Measurements from ENCODE around the gene MEIS1.
A peak's percentile ranks its signal among the peaks of the same experiment; 100 is the strongest.

The MEIS1 gene

GRCh38 chr2:66438498-66438833 is 3.5 kb downstream of the MEIS1 start:
- no peak for TF ChIP-seq CTCF (IDR thresholded peaks at IDR 0.05; ENCODE audit: low read depth, low read length, missing control alignments)
- DNase-seq (ENCODE audit: low read depth) = no peak
- peak overlapping the region; percentile 70 for H3K4me3 ChIP-seq (ENCODE audit: low read depth, low read length)
- in situ Hi-C loops (cut with HindIII; ENCODE audit: low sequenced_read_pairs) = loop anchor here (25.0 kb wide), 2 partner anchors 424 to 1599 kb away; no protein-coding TSS in a partner anchor

- no peak for TF ChIP-seq CTCF (IDR thresholded peaks at IDR 0.05; ENCODE audit: low read depth, low read length, missing control alignments)
- in situ Hi-C loops (cut with HindIII; ENCODE audit: low sequenced_read_pairs) = loop anchor here (25.0 kb wide), 2 partner anchors 423 to 1598 kb away; no protein-coding TSS in a partner anchor
- H3K4me3 ChIP-seq (ENCODE audit: low read depth, low read length) = peak overlapping the region; percentile 70
- DNase-seq (ENCODE audit: low read depth) = no peak
These were observed 4.2 kb downstream of the MEIS1 start for GRCh38 chr2:66438891-66439811.

- DNase-seq (ENCODE audit: low read depth) = no peak
- TF ChIP-seq CTCF (IDR thresholded peaks at IDR 0.05; ENCODE audit: low read depth, low read length, missing control alignments) = no peak
- peak overlapping the region; percentile 70 for H3K4me3 ChIP-seq (ENCODE audit: low read depth, low read length)
- in situ Hi-C loops (cut with HindIII; ENCODE audit: low sequenced_read_pairs) = loop anchor here (10.0 to 25.0 kb wide), 4 partner anchors 422 to 1597 kb away; no protein-coding TSS in a partner anchor
These were observed 5.1 kb downstream of the MEIS1 start for GRCh38 chr2:66439812-66440542.

GRCh38 chr2:66440708-66441497 is 6.0 kb downstream of the MEIS1 start:
- no peak for TF ChIP-seq CTCF (IDR thresholded peaks at IDR 0.05; ENCODE audit: low read depth, low read length, missing control alignments)
- H3K4me3 ChIP-seq (ENCODE audit: low read depth, low read length) = peak overlapping the region; percentile 70
- in situ Hi-C loops (cut with HindIII; ENCODE audit: low sequenced_read_pairs) = loop anchor here (10.0 to 25.0 kb wide), 4 partner anchors 421 to 1596 kb away; no protein-coding TSS in a partner anchor
- DNase-seq (ENCODE audit: low read depth) = no peak

GRCh38 chr2:66441581-66442320 is 6.8 kb downstream of the MEIS1 start:
- no peak for DNase-seq (ENCODE audit: low read depth)
- H3K4me3 ChIP-seq (ENCODE audit: low read depth, low read length) = peak overlapping the region; percentile 70
- in situ Hi-C loops (cut with HindIII; ENCODE audit: low sequenced_read_pairs) = loop anchor here (10.0 to 25.0 kb wide), 4 partner anchors 421 to 1596 kb away; no protein-coding TSS in a partner anchor

More at GRCh38 chr2:66441581-66442320, 6.8 kb downstream of the MEIS1 start:
- TF ChIP-seq CTCF (IDR thresholded peaks at IDR 0.05; ENCODE audit: low read depth, low read length, missing control alignments) = no peak
